GM06990 (cell line): ENCODE results near the gene HPS6.

Experiments
- DNase-seq: peaks from one replicate; pipeline ENCODE4 v3.0.0-alpha.2; 2011; ENCODE audit not compliant: insufficient read length; ENCODE audit errors: extremely low read depth
- H3K27me3 ChIP-seq: replicated peaks from 2 replicates; pipeline ENCODE4 v1.6.0; 2011; ENCODE audit warnings: low read length; ENCODE audit not compliant: control insufficient read depth, insufficient read depth
- H3K36me3 ChIP-seq: 2 replicates; pipeline ENCODE4 v1.5.1; 2011; ENCODE audit warnings: low read length; ENCODE audit not compliant: control insufficient read depth, insufficient read depth
- H3K4me3 ChIP-seq: replicated peaks from 2 replicates; pipeline ENCODE4 v1.5.1; 2011; ENCODE audit warnings: low read depth, mild to moderate bottlenecking, control low read depth, low read length
- CTCF ChIP-seq: IDR thresholded peaks from 2 replicates; pipeline ENCODE4 v1.5.1; 2011; ENCODE audit warnings: low read length, control low read depth, mild to moderate bottlenecking, inconsistent platforms; ENCODE audit not compliant: insufficient read depth, poor library complexity, severe bottlenecking

The HPS6 gene

GRCh38 chr10:102112210-102112817 lies 47.2 kb downstream of the HPS6 start:
- Histone ChIP-seq H3K36me3 (peaks cover 30% of the 10 kb centered on the region), H3K27me3 (no peaks in the 10 kb centered on the region), H3K4me3 (peak overlapping the region; percentile 75; the same call in 1 of the 2 replicates)
- TF ChIP-seq CTCF, result peak; percentile 44
- no peak for DNase-seq

GRCh38 chr10:102113261-102113955 lies 48.3 kb downstream of the HPS6 start:
- H3K27me3 ChIP-seq, result no peaks in the 10 kb centered on the region
- no peak for DNase-seq
- peaks cover 26% of the 10 kb centered on the region for H3K36me3 ChIP-seq
- H3K4me3 ChIP-seq, result peak overlapping the region; percentile 75
- TF ChIP-seq CTCF, result no peak

- no peaks in the 10 kb centered on the region for H3K27me3 ChIP-seq
- TF ChIP-seq CTCF, result no peak
- peak overlapping the region; percentile 75 for H3K4me3 ChIP-seq
- H3K36me3 ChIP-seq, result peaks cover 20% of the 10 kb centered on the region
- DNase-seq, result peak; percentile 35
These were observed 49.1 kb downstream of the HPS6 start for GRCh38 chr10:102113956-102114857.

- no peak for TF ChIP-seq CTCF
- peak overlapping the region; percentile 75 for H3K4me3 ChIP-seq
- DNase-seq, result peak; percentile 83
- H3K36me3 ChIP-seq, result peaks cover 12% of the 10 kb centered on the region
- no peaks in the 10 kb centered on the region for H3K27me3 ChIP-seq
These were observed 49.9 kb downstream of the HPS6 start for GRCh38 chr10:102114861-102115618.

GRCh38 chr10:102115775-102116174 lies 50.6 kb downstream of the HPS6 start:
- Histone ChIP-seq H3K36me3 (peaks cover 5% of the 10 kb centered on the region), H3K4me3 (0 out of 2 replicates have a peak overlapping the region, but pooled peaks have one; percentile 3), H3K27me3 (no peaks in the 10 kb centered on the region)
- DNase-seq, result no peak
- TF ChIP-seq CTCF, result no peak
